GM12874 (cell line): Measurements from ENCODE around the gene FAM200C.

ENCODE experiments used
- CTCF ChIP-seq: IDR thresholded peaks from 2 replicates; pipeline ENCODE4 v1.5.1; 2011; ENCODE audit warnings: low read depth, mild to moderate bottlenecking, control low read depth, low read length, moderate library complexity; ENCODE audit not compliant: insufficient read depth

FAM200C gene

GRCh38 chr5:160348080-160348479 lies 51.8 kb downstream of the FAM200C start:
- TF ChIP-seq CTCF = no peak

- TF ChIP-seq CTCF = no peak
Measured at GRCh38 chr5:160347448-160347847, 52.4 kb downstream of the FAM200C start.
